ENCODE measurements around the gene IFT20.
A peak's percentile ranks its signal among the peaks of the same experiment; 100 is the strongest.

IFT20 gene

DNA sequence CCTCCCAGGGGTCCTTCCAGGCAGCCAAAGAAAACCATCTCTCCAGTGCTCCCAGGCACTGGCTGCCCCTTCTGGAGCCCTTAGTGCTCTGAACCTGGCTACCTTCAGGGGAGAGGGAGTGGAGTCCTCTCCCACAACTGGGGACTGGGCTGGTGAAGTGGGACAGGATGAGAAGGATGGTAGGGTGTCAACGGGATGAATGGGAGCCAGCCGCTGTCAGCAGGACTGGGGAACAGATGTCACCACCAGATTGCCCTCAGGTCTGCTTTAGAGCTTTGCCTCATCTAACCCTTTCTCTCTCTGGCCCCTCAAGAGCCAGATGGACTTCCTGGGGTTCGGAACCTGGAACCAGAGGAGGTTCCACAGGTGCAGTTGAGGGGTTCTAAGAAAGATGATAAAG is 30.2 kb upstream of the IFT20 start:
- no peak for DNase-seq
- in situ Hi-C loops (cut with HindIII; ENCODE audit: low pct_ligation_motif_present, low sequenced_read_pairs), result no loop called here
- Histone ChIP-seq H3K36me3 (replicated peaks) (peaks cover 13% of the 10 kb centered on the region), H3K27me3 (replicated peaks) (no peaks in the 10 kb centered on the region), H3K27ac (no peak overlapping the region), H3K4me3 (ENCODE audit: low read depth, low read length) (no peak overlapping the region)
- TF ChIP-seq, protein P1, sequence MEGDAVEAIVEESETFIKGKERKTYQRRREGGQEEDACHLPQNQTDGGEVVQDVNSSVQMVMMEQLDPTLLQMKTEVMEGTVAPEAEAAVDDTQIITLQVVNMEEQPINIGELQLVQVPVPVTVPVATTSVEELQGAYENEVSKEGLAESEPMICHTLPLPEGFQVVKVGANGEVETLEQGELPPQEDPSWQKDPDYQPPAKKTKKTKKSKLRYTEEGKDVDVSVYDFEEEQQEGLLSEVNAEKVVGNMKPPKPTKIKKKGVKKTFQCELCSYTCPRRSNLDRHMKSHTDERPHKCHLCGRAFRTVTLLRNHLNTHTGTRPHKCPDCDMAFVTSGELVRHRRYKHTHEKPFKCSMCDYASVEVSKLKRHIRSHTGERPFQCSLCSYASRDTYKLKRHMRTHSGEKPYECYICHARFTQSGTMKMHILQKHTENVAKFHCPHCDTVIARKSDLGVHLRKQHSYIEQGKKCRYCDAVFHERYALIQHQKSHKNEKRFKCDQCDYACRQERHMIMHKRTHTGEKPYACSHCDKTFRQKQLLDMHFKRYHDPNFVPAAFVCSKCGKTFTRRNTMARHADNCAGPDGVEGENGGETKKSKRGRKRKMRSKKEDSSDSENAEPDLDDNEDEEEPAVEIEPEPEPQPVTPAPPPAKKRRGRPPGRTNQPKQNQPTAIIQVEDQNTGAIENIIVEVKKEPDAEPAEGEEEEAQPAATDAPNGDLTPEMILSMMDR (IDR thresholded peaks at IDR 0.05; ENCODE audit: low read depth, low read length, missing control alignments), result no peak

DNA sequence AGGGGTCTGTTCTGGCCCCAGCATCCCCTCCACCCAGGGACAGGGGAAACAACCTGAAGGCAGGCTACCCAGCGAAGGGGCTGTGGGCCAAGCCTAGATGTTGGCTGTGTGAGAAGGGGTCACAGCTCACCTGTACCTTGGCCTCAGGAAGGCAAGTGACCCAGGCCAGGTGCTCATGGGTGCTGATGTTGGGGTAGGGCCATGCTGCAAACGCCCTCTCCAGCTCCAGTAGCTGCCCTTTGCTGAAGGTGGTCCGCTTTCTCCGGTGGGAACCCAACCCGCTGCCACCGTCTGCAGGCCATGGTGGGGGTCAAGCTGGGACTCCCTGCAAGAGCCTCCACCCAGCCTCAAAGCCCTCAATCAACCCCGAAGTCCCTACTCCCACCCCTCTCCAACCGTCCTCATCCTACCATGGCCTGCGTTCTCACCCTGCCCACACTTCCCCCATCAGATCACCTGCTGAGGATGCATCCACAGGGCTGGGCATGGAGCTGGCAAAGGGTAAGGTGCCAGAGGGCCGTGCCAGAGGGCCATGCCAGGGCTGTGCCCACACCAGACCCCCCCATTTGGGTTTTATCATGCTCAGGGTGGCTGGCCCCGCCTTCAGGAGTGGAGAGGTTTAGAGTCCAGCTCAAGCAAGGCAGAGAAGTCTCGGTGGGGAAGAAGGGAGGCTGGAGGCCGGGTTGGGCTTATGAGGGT is 29.5 kb upstream of the IFT20 start, which contains the start of gene SEBOX:
SEBOX (minus strand) TSS at position 535 of the 699 bp plus-strand sequence; CDS start at position 487, 48 bp downstream.
- TF ChIP-seq, protein P1 (IDR thresholded peaks at IDR 0.05; ENCODE audit: low read depth, low read length, missing control alignments), result no peak
- in situ Hi-C loops (cut with HindIII; ENCODE audit: low pct_ligation_motif_present, low sequenced_read_pairs), result no loop called here
- H3K36me3 ChIP-seq (replicated peaks), result peaks cover 17% of the 10 kb centered on the region

DNA sequence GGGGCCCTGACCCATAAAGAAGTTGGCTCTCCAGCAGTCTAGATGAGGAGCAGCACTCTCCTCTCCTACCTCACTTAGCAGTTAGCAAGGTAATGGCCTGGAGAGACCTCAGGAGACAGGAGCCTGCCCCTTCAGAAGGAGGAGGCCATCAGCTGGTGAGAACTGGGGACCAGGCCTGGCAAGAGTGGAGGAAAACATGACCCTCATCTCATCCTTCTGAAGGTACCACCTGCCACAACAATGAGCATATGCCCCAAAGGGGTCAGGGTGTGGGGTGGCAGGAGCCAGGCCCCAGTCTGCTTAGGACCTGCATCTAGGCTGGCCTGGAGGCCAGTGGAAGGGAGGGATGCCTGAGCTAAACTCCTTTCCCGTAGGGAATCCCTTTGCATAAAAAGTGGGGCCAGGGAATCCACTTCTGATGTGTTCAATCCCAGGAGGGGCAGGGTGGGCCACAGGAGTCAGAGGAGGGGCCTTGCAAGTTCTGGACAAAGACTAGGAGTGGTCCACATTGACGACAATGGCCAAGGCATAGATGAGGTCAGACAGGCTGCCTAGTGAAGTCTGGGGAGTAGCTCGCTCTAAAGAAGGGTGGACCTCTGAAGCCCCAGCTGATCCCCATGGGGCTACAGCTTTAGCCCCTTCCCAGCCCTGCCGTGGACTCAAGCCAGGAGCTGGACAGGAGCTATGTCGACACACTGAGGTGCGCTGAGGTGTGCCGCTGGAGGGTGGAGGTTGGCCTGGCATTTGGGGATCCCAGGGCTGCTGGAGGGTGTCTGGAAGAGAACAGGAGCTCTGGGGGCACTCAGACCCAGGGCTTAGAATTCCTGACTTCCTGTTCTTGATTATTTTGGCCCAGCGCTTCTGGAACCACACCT is 28.7 kb upstream of the IFT20 start:
- H3K36me3 ChIP-seq (replicated peaks), result peaks cover 17% of the 10 kb centered on the region
- no peak overlapping the region for H3K27ac ChIP-seq
- in situ Hi-C loops (cut with HindIII; ENCODE audit: low pct_ligation_motif_present, low sequenced_read_pairs), result no loop called here
- TF ChIP-seq, protein P1 (IDR thresholded peaks at IDR 0.05; ENCODE audit: low read depth, low read length, missing control alignments), result no peak
- DNase-seq, result no peak
- no peak overlapping the region for H3K4me3 ChIP-seq (ENCODE audit: low read depth, low read length)
- H3K27me3 ChIP-seq (replicated peaks), result no peaks in the 10 kb centered on the region

More for the DNA sequence above, 29.5 kb upstream of the IFT20 start, which contains the start of gene SEBOX:
- Histone ChIP-seq H3K27ac (no peak within 1 kb of the TSS), H3K27me3 (replicated peaks) (no peaks in the 10 kb centered on the region), H3K4me3 (ENCODE audit: low read depth, low read length) (no peak within 1 kb of the TSS)
- no peak for DNase-seq

DNA sequence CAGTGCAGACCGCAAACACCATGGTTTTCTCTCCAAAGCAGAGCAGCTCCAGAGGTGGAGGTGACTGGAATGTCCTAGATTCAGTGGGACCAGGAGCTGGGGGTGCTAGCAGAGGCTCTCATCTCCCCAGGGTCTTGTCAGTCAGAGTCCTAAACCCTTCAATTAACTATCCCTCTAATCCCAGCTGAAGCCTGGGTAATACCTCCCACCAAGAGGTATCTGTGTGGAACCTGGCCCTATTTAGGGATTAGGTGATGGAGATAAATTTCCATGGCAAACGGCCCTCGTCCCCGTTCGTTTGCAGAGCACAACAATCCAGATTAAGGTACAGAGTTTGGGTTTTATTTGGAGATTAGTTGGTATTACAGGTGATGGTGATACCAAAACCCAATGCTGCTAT is 27.9 kb upstream of the IFT20 start:
- peaks cover 17% of the 10 kb centered on the region for H3K36me3 ChIP-seq (replicated peaks)
- in situ Hi-C loops (cut with HindIII; ENCODE audit: low pct_ligation_motif_present, low sequenced_read_pairs), result no loop called here
- TF ChIP-seq, protein P1 (IDR thresholded peaks at IDR 0.05; ENCODE audit: low read depth, low read length, missing control alignments), result no peak

DNA sequence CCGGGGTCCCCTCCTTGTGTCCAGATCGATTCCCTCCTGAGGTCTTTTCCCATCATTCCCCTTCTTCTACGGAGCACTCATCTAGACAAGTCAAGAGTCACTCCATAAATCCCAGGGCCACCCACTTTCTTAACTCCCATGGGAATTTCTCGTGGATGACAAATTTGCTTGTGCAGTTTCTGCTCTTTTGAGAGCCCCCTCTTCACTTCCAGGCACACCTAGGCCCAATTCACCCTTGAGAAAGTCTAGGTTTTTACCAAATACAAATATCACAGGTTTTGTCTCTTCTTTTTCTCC is 22.6 kb upstream of the IFT20 start:
- Histone ChIP-seq H3K27ac (peak overlapping the region; percentile 77), H3K36me3 (replicated peaks) (peaks cover 33% of the 10 kb centered on the region), H3K4me3 (ENCODE audit: low read depth, low read length) (peak overlapping the region; percentile 95), H3K27me3 (replicated peaks) (no peaks in the 10 kb centered on the region)
- DNase-seq, result no peak
- TF ChIP-seq, protein P1 (IDR thresholded peaks at IDR 0.05; ENCODE audit: low read depth, low read length, missing control alignments), result no peak
- in situ Hi-C loops (cut with HindIII; ENCODE audit: low pct_ligation_motif_present, low sequenced_read_pairs), result no loop called here

More for the DNA sequence above, 27.9 kb upstream of the IFT20 start:
- no peak for DNase-seq
- no peak overlapping the region for H3K27ac ChIP-seq
- no peak overlapping the region for H3K4me3 ChIP-seq (ENCODE audit: low read depth, low read length)
- no peaks in the 10 kb centered on the region for H3K27me3 ChIP-seq (replicated peaks)
